SU-DHL-6 (cell line): ENCODE measurements around the gene AARS2.

Source experiments
- H2AFZ ChIP-seq: fragments of 200-600 bp; sonication (generic); 2 replicates; pipeline ENCODE4 v1.6.1; 2014; ENCODE audit warnings: low read depth, mild to moderate bottlenecking, moderate library complexity, mixed read lengths, antibody characterized with exemption, low read length; ENCODE audit not compliant: severe bottlenecking
- H3F3A ChIP-seq: fragments of 200-600 bp; shearing (Covaris generic); 2 replicates; pipeline ENCODE4 v1.6.0; 2016; ENCODE audit warnings: antibody characterized with exemption, mild to moderate bottlenecking; ENCODE audit not compliant: insufficient read depth
- H3K27ac ChIP-seq: fragments of 200-600 bp; sonication (generic); 2 replicates; pipeline ENCODE4 v1.5.1; 2016; ENCODE audit warnings: low read depth, mild to moderate bottlenecking, low read length, moderate library complexity, mixed read lengths
- H3K27me3 ChIP-seq: fragments of 200-600 bp; sonication (generic), shearing (Covaris generic); 2 replicates; pipeline ENCODE4 v1.6.0; 2014; ENCODE audit warnings: mild to moderate bottlenecking, low read length
- H3K36me3 ChIP-seq: fragments of 200-600 bp; sonication (generic); 2 replicates; pipeline ENCODE4 v1.6.1; 2014; ENCODE audit warnings: mild to moderate bottlenecking, low read length, mixed read lengths
- H3K4me2 ChIP-seq: fragments of 300-600, 200-600 bp; shearing (Covaris generic), sonication (generic); 2 replicates; pipeline ENCODE4 v1.6.0; 2014; ENCODE audit warnings: low read length, low read depth, mild to moderate bottlenecking; ENCODE audit not compliant: poor library complexity, severe bottlenecking
- H3K4me3 ChIP-seq: fragments of 200-600 bp; sonication (generic); 2 replicates; pipeline ENCODE4 v1.5.1; 2014; ENCODE audit warnings: antibody characterized with exemption, low read length, mild to moderate bottlenecking, mixed read lengths; ENCODE audit not compliant: insufficient read depth, poor library complexity, severe bottlenecking
- H3K79me2 ChIP-seq: fragments of 200-600 bp; sonication (generic); 2 replicates; pipeline ENCODE4 v1.6.1; 2014; ENCODE audit warnings: mild to moderate bottlenecking, low read length, moderate library complexity; ENCODE audit not compliant: insufficient read depth
- H3K9ac ChIP-seq: fragments of 200-600 bp; sonication (generic); 2 replicates; pipeline ENCODE4 v1.7.0; 2014; ENCODE audit warnings: mild to moderate bottlenecking, low read length
- H3K9me2 ChIP-seq: fragments of 200-600 bp; sonication (generic); replicated peaks from 2 replicates; pipeline ENCODE4 v1.6.1; 2014; ENCODE audit warnings: low read length; ENCODE audit not compliant: insufficient read depth
- H3K9me3 ChIP-seq: fragments of 200-600 bp; sonication (generic); 2 replicates; pipeline ENCODE4 v1.6.1; 2014; ENCODE audit warnings: low read length, mixed read lengths; ENCODE audit not compliant: insufficient read depth
- H4K20me1 ChIP-seq: fragments of 200-600 bp; sonication (generic); 2 replicates; pipeline ENCODE4 v1.6.1; 2014; ENCODE audit warnings: low read depth, mild to moderate bottlenecking, antibody characterized with exemption, low read length, moderate library complexity, mixed read lengths
- EZH2phosphoT487 ChIP-seq: fragments of 200-600 bp; sonication (generic), shearing (Covaris generic); conservative IDR thresholded peaks from 2 replicates; pipeline ENCODE4 v1.6.1; 2018; ENCODE audit warnings: mild to moderate bottlenecking, antibody characterized with exemption, low read length, moderate library complexity, mixed read lengths
- TF ChIP-seq, protein P1 (sequence below): fragments of 200-600 bp; sonication (generic); IDR thresholded peaks from one replicate; pipeline ENCODE4 v1.5.1; 2017; ENCODE audit warnings: antibody characterized with exemption, mild to moderate bottlenecking, low read length, moderate library complexity; ENCODE audit not compliant: insufficient read depth, poor library complexity, severe bottlenecking

Gene AARS2

DNA sequence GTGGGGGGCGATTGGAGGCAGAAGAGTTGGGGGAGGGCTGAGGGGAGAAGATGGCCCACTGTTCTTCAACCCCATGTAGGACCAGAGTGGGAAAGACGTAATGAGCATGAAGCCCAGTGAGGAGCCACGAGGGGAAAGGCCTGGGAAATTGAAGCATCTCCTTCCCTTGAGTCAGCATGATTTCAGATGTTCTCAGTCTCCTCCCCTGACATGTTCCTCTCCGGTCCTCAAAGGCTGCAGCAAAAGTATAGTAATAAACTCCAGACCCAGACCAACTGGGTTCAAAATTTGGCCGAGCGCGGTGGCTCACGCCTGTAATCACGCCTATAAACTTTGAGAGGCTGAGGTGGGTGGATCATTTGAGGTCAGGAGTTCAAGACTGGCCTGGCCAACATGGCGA, 45.9 kb downstream of the AARS2 start:
- Histone ChIP-seq H3K4me2 (no peak overlapping the region), H2AFZ (no peak overlapping the region), H3F3A (peaks cover 38% of the 10 kb centered on the region), H3K9ac (no peak overlapping the region), H3K9me2 (no peaks in the 10 kb centered on the region), H3K36me3 (no peaks in the 10 kb centered on the region), H4K20me1 (no peaks in the 10 kb centered on the region), H3K9me3 (no peaks in the 10 kb centered on the region), H3K79me2 (peaks cover 23% of the 10 kb centered on the region), H3K4me3 (no peak overlapping the region), H3K27me3 (no peaks in the 10 kb centered on the region), H3K27ac (no peak overlapping the region)
- TF ChIP-seq, protein P1, sequence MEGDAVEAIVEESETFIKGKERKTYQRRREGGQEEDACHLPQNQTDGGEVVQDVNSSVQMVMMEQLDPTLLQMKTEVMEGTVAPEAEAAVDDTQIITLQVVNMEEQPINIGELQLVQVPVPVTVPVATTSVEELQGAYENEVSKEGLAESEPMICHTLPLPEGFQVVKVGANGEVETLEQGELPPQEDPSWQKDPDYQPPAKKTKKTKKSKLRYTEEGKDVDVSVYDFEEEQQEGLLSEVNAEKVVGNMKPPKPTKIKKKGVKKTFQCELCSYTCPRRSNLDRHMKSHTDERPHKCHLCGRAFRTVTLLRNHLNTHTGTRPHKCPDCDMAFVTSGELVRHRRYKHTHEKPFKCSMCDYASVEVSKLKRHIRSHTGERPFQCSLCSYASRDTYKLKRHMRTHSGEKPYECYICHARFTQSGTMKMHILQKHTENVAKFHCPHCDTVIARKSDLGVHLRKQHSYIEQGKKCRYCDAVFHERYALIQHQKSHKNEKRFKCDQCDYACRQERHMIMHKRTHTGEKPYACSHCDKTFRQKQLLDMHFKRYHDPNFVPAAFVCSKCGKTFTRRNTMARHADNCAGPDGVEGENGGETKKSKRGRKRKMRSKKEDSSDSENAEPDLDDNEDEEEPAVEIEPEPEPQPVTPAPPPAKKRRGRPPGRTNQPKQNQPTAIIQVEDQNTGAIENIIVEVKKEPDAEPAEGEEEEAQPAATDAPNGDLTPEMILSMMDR: no peak
- TF ChIP-seq EZH2phosphoT487: no peak

DNA sequence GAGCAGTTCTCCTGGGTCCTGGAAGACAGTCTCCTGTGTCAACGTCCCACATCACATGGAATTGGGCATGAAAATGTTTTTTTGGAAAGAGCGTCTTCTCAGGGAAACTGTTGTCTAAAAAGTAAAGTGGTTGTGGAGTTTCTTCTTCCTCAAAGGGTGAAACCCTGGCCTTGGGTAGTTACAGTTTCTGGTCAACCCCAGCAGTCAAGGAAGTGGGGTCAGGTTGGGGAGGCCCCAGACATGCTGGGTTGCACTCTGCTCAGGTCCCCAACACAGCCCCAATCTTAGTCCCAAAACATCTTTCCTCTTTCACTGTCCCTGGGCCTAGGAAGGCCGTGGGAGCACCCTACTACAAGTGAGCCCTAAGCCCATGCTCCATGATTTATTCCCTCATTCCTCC, 46.8 kb downstream of the AARS2 start:
- no peak overlapping the region for H3K27ac ChIP-seq

DNA sequence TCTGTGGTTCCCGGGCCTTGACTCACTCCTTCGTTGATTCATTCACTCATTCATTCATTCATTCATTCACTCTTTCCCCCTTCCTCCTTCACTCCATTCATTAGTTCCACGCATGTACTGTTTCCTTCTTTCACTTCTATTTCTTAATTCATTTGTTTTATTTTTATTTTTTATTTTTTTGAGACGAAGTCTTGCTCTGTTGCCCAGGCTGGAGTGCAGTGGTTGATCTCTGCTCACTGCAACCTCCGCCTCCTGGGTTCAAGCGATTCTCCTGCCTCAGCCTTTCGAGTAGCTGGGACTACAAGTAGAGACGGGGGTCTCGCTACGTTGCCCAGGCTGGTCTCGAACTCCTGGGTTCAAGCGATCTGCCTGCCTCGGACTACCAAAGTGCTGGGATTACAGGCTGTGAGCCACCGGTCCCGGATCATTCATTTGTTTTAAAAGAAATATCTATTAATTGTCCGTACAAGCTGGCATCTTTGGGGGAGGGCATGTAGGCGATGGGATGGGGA, 47.4 kb downstream of the AARS2 start:
- H3K9me3 ChIP-seq: no peaks in the 10 kb centered on the region
- H3K27me3 ChIP-seq: no peaks in the 10 kb centered on the region
- H3K36me3 ChIP-seq: no peaks in the 10 kb centered on the region
- peaks cover 29% of the 10 kb centered on the region for H3K79me2 ChIP-seq
- peak overlapping the region; percentile 78 for H3K4me3 ChIP-seq
- H3F3A ChIP-seq: peaks cover 44% of the 10 kb centered on the region
- H3K9ac ChIP-seq: no peak overlapping the region; the same call in 1 of the 2 replicates
- H3K9me2 ChIP-seq: no peaks in the 10 kb centered on the region
- 0 out of 2 replicates have a peak overlapping the region, but pooled peaks have one; percentile 86 for H3K27ac ChIP-seq
- peak overlapping the region; percentile 91 for H3K4me2 ChIP-seq
- peak overlapping the region; percentile 29 for H2AFZ ChIP-seq
- no peaks in the 10 kb centered on the region for H4K20me1 ChIP-seq
- no peak for TF ChIP-seq EZH2phosphoT487
- TF ChIP-seq, protein P1: no peak

More for the DNA sequence above, 46.8 kb downstream of the AARS2 start:
- Histone ChIP-seq H3K79me2 (peaks cover 29% of the 10 kb centered on the region), H3F3A (peaks cover 38% of the 10 kb centered on the region), H3K9me3 (no peaks in the 10 kb centered on the region), H3K9ac (no peak overlapping the region), H3K9me2 (no peaks in the 10 kb centered on the region), H4K20me1 (no peaks in the 10 kb centered on the region), H3K4me2 (no peak overlapping the region), H2AFZ (no peak overlapping the region), H3K4me3 (no peak overlapping the region), H3K36me3 (no peaks in the 10 kb centered on the region), H3K27me3 (no peaks in the 10 kb centered on the region)
- TF ChIP-seq EZH2phosphoT487: no peak
- TF ChIP-seq, protein P1: no peak
